Spleen (tissue), 7 donors: Measurements from ENCODE around the gene DACT1.
A peak's percentile ranks its signal among the peaks of the same experiment; 100 is the strongest.

Source experiments
- CTCF ChIP-seq, 11 experiments: fragments of 200-600 bp in 7 of 11; fragments of 450-650 bp in 4 of 11; sonication (generic) in 4 of 11; IDR thresholded peaks in 8 of 11; conservative IDR thresholded peaks in 3 of 11; 1 replicate in 7 of 11; 2 replicates in 4 of 11; pipeline versions ENCODE4 v1.4.0 to v1.8.0; 2016 to 2021; ENCODE audit warnings: antibody characterized with exemption in 11 of 11, inconsistent platforms in 4 of 11, mild to moderate bottlenecking in 1 of 11
- POLR2A ChIP-seq, 3 donors: fragments of 450-650 bp; IDR thresholded peaks; one replicate each; pipeline ENCODE4 v1.5.1; 2017; ENCODE audit warnings: antibody characterized with exemption in 3 of 3, mild to moderate bottlenecking in 1 of 3
- POLR2AphosphoS5 ChIP-seq, 3 donors: sonication (generic); formaldehyde crosslinking; IDR thresholded peaks; one replicate each; pipeline ENCODE4 v1.5.1; 2017; ENCODE audit warnings: antibody characterized with exemption in 3 of 3
- donor health status: DM: no; HTN: no; CAD: no; lungs with moderate emphysema.
- donor health status: DM: no; HTN: no; CAD: no.
- donor health status: DM: no; HTN: no; CAD: no.

- no peak for TF ChIP-seq CTCF (IDR thresholded peaks at IDR 0.05 in 8 of 11, conservative IDR thresholded peaks at IDR 0.05 in 3 of 11)
- peak in 2 of 3 donors; percentile 5 to 22 for TF ChIP-seq POLR2AphosphoS5 (IDR thresholded peaks at IDR 0.05)
- no peak for TF ChIP-seq POLR2A (IDR thresholded peaks at IDR 0.05)
Measured at GRCh38 chr14:58646479-58646878, 8.7 kb downstream of the DACT1 start.
